COLO829 (cell line): ENCODE measurements around the gene ANXA10.
"Not testable (repeated sequence)": the region's sequence is repeated elsewhere in the genome, so short reads cannot be mapped to it uniquely, and the experiment has no call there.

Experiments used
- DNase-seq: peaks from one replicate; pipeline ENCODE4 v3.0.0; 2012; ENCODE audit warnings: low spot score

The ANXA10 gene

GRCh38 chr4:168118116-168118655 is 25.8 kb downstream of the ANXA10 start:
- DNase-seq, result no peak

- no peak for DNase-seq
These were observed 26.8 kb downstream of the ANXA10 start for GRCh38 chr4:168119100-168119499.

- no peak for DNase-seq
These were observed 27.6 kb downstream of the ANXA10 start for GRCh38 chr4:168119890-168120289.

GRCh38 chr4:168120811-168121210 is 28.5 kb downstream of the ANXA10 start:
- no peak for DNase-seq

- peak; percentile 51 for DNase-seq
These were observed 31.8 kb downstream of the ANXA10 start for GRCh38 chr4:168124008-168124641.

- DNase-seq, result no peak
These were observed 34.6 kb downstream of the ANXA10 start for GRCh38 chr4:168126952-168127351.

GRCh38 chr4:168128601-168129000 is 36.3 kb downstream of the ANXA10 start:
- DNase-seq, result no peak

GRCh38 chr4:168129046-168129772 is 36.9 kb downstream of the ANXA10 start:
- DNase-seq, result no peak

- DNase-seq, result no peak
These were observed 37.5 kb downstream of the ANXA10 start for GRCh38 chr4:168129802-168130201.

GRCh38 chr4:168131196-168131595 is 38.9 kb downstream of the ANXA10 start:
- DNase-seq, result no peak

GRCh38 chr4:168134651-168135050 is 42.3 kb downstream of the ANXA10 start:
- DNase-seq, result no peak

GRCh38 chr4:168135860-168136259 is 43.5 kb downstream of the ANXA10 start:
- not testable (repeated sequence) for DNase-seq

- not testable (repeated sequence) for DNase-seq
These were observed 45.4 kb downstream of the ANXA10 start for GRCh38 chr4:168137695-168138094.

- no peak for DNase-seq
These were observed 45.8 kb downstream of the ANXA10 start for GRCh38 chr4:168138143-168138542.

- no peak for DNase-seq
These were observed 47.0 kb downstream of the ANXA10 start for GRCh38 chr4:168139336-168139735.

GRCh38 chr4:168141733-168142132 is 49.4 kb downstream of the ANXA10 start:
- DNase-seq, result no peak

- DNase-seq, result no peak
These were observed 51.3 kb downstream of the ANXA10 start for GRCh38 chr4:168143601-168144000.

GRCh38 chr4:168150420-168151050 is 58.2 kb downstream of the ANXA10 start:
- DNase-seq, result no peak

- DNase-seq, result no peak
These were observed 59.0 kb downstream of the ANXA10 start for GRCh38 chr4:168151327-168151726.

- DNase-seq, result peak; percentile 35
These were observed 60.6 kb downstream of the ANXA10 start for GRCh38 chr4:168152837-168153500.

GRCh38 chr4:168153596-168154440 is 61.5 kb downstream of the ANXA10 start:
- peak; percentile 52 for DNase-seq
